NAMALWA (cell line): ENCODE measurements around the gene HTR6.

Experiments used
- DNase-seq: peaks from one replicate; pipeline ENCODE4 v3.0.0-alpha.2; 2015; ENCODE audit warnings: low spot score

Gene HTR6

DNA sequence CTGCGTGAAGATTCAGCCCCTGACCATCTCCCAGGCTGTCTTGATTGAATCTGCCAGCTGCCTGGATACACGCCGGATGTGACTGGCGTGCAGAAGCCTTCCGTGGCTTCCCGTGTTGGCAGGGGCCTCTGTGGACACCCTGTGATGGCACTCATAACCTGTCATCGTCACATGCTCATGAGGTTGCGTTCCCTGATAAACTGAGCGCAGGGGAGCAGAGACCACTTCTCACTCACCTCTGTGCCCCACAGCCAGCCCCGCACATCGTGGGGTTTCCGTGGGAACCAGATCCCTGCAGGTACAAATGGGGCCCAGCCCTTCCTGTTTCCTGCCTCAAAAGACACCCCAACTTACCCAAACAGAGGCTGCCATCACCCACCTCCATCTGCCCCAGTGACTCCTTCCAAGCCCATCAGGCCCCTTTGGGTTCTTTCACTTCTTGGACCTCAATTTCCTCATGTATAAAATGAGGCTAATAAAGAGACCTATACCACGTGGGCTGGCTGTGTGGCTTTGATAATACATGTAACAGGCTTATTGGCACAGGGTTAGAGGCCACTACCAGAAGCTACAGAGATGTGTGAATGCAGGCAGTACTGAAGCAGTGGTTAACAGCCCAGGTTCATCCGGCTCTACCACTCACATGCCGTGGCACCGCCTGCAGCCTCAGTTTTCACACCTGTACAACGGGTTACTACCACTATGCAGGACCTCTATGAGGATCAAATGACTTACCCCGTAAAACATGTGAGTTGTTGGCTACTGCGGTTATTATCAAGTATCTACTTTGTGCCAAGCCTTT, 23.6 kb downstream of the HTR6 start:
- DNase-seq: no peak

DNA sequence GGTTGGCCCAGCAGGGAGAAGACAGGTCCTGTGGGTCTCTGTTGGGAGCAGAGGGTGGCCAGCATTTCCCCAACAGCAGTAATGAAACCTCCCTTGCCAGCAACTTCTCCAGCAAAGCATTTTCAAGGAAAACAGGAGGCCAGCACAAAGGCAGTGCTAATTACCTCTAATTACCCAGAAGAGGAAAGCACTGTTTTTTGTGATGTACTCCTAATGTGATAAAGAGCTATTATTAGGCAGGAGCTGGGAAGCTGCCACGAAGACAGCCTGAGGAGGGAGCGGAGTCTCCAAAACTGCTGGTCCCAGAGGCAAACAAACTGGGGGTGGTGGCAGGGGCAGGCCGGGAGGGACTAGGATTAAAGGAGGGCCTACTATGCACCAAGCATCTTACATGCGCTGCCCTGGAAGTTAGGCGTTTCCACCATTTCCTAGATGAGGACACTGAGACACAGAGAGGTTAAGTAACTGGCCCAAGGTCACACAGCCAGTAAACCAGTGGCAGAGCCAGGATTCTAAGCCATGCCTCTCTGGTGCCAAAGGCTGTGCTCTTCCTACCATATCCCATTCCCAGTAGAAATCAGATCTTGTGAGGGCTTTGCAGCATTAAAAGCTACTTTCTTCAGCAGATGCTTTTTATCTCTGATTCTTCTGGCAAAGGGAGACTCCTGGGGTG, 24.5 kb downstream of the HTR6 start:
- DNase-seq: no peak

DNA sequence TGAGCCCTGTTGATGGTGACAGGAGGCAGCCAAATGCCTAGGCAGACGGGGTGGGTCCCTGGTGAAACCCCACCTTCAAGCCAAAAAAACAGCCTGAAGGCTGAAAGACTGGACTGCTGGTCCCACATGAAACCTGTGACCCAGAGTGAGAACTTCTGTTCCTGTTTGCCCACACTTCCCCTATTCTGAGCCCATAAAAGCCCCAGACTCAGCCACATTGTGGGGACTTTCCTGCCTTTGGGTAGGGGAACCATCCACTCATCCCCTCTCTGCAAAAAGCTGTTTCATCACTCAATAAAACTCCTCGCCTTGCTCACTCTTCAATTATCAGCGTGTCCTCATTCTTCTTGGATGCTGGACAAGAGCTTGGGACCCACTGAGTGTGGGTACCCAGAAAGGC, 25.2 kb downstream of the HTR6 start:
- no peak for DNase-seq

DNA sequence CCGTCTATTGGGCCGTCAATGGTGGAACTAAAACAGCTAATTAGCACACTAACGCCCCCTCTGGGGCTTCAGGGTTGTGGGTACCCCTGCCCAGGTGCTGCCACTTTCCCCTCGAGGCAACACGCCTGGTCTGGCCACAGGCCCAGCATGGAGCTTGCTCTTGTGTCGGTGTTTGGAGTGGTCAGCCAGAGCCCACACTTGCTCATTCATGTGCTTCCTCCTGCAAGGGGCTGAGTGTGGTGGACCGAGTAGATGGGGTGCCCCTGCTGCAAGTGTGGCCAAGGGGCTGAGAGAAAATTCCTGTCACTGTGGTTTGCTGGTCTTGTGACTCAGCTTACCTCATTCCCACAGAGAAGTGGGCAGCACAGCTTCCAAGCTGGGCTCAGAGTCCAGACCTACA, 25.7 kb downstream of the HTR6 start:
- no peak for DNase-seq

DNA sequence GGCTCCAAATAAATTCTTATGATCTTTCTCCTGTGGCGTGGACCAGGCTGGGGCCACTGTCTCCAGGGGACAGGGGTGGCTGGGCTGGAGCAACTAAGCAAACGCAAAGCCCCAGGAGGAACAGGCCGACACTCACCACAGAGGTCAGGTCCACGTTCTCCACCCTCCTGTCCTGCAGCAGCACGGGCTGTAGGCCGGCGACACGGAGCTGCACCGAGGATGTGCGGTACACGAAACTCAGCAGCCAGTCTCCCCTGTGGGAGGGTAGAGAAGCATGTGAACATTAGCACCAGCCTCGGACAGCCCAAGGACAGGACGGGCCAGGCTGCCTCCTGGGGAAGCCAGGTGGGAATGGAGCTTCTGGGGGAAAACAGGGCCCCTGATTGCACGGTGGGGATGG, 29.6 kb downstream of the HTR6 start:
- DNase-seq: no peak

DNA sequence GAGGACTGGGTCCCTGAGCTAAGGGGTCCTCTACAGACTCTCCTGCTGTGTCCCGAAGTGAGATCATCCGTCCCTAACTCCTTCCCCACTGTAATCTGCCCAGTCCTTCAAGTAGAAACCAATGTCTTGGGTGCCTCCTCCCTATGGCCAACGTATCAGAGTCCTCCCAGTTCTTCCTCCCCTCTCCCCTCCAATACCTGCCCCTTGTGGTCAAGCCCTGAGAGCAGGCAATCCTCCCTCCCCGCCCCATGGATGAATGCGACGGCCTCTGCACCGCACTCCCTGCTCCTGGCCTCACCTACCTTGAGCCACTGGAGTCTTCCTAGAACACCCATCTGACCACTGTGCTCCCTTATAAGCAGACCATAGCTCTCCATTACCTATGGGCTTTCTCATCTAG, 31.1 kb downstream of the HTR6 start:
- no peak for DNase-seq

DNA sequence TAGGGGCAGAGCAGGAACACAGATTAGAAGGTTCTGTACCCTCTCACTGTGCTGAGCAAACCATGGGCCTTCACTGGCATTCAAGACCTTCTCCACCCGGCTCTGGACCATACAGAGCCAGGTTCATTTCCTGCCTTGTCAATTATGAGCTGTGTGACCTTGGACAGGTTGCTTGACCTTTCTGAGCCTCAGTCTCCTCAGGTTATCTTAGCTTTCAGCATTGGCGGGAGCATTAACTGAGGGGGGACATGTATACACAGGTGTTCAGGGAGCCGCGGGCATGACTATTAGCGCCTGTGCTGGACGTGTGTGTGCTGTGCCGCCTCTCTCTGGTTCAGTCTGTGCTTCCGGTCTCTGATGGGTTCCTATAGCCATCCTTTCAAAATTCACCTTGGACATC, 32.1 kb downstream of the HTR6 start:
- no peak for DNase-seq

DNA sequence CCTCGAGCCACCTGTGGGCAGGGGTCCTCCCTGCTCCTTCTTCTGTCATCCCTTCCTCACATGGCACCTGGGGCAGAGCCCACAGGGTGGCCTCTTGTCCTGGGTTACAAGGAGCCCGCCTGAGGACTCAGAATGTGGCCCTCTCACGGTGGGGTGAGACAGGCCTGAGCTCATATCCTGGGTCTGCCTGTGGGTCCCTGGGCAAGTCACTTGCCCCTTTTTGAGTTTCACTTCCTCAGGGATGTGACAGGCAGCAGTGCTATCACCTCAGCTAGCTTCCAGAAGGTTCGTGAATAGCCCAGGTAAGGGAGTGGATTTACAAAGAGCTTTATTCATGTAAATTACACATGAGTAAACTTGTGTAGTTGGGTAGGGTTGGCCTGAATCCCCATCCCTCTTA, 33.5 kb downstream of the HTR6 start:
- peak; percentile 18 for DNase-seq

DNA sequence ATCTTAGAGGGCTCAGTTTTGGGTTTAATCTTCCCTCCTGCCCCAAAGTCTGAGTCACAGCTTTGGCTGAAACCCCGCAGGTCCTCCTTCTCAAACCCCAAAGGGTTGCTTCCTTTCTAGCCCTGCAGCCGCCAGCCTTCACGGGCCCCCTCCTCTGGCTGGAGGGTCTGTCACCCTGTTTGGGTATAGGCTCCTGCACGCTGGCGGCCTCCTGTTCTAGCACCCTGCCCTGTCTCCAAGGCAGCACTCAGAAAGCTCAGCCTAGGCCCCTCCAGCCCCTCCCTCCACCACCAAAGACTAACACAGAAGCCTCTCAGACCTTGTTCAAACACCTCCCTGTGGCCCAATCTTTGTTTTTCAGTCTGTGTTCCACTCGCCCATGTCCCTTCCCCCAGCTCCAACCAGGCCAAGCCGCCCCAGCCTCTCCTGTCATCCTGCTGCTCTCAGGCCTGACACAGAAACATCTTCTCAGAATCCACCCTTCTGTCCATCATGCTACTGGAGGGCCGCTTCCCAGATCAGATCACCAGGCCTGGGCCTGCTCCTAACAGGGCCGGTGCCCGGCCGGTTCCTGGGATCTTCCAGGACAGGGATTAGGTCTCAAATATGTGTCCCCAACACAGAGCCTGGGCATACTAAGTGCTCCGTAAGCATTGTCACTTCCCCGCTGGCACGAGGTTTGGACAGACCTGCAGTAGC, 35.6 kb downstream of the HTR6 start:
- DNase-seq: no peak

DNA sequence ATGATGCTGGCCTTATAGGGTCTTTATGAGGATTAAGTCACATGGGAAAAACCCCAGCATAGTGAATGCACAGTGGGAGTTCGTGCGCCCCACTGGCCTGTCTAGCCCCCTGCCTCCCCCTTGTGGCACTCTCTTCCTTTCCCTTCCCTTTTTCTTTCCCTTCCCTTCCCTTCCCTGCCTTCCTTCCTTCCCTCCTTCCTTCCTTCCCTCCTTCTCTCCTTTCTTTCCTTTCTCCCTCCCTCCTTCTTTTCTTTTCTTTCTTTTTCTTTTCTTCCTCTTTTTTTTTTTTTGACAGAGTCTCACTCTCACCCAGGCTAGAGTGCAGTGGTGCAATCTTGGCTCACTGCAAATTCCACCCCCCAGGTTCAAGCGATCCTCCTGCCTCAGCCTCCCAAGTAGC, 38.6 kb downstream of the HTR6 start:
- no peak for DNase-seq

DNA sequence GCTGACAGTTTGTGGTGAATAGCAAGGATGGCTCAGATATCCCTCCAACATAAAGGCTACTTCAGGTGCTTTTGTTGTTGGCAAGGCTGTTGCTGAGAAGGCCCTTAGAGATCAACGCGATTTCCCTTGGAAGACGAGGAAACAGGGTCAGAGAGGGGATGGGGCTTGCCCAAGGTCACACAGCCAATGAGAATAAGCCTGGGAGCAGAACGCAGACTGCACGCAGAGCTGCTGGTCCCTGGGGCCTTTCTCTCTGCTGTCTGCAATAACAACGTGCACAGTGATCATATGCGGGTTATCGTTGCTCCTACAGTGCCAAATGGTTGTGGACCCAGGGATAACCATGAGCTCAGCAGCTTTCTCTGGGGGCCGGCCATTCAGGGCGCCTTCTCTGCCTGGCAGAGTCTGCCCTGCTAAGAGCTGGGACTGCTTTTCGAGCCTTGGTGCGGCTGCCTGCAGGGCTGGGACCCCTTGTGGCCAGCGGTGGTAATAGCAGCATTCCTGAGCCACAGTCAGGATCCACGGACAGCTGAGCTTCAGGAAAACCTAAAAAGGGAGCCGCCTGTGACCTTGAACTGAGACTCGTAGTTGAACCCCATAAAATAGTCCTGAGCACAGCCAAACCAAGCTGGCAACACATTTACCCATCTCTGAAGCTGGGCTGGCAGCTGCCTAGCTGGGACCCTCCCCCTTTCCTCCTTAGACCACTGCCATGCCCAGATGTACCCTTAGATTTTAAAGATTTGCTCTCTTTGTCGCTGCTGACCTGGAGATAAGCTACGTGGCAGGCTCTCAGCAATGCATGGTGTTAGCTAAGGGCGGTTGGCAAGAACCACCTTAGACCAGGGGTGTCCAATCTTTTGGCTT, 39.8 kb downstream of the HTR6 start:
- peak; percentile 55 for DNase-seq

DNA sequence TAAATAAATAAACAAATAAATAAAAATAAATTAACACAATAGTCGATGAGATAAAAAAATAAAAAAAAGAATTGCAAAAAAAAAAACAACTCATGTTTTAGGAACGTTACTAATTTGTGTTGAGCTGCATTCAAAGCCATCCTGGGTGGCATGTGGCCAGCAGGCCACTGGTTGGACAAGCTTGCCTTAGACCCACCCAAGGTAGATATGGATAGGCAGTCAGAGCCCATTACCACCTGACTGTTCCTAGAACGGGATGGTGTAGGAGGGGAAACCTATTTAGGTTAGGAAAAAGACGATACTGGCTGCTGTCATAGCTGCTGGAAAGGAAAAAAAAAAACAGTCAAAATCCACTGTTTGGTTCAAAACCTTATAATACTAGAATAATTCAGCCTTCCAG, 40.8 kb downstream of the HTR6 start:
- DNase-seq: no peak

DNA sequence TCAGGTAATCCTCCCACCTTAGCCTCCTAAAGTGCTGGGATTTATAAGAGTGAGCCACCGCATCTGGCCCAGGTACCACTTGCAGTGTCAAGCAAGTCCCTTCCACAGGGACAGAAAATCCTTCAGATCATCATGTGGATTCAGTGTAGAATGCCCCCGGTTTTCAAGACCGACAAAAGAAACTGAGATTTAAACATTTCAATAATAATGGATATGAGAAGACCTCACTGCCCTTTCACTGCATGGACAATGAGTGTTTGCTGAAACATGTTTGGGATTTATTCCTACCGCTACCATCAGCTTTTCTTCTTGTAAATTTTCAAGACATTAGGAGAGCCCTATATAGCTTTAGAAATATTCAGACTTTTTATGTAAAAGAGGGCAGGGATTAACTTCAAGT, 41.5 kb downstream of the HTR6 start:
- no peak for DNase-seq

DNA sequence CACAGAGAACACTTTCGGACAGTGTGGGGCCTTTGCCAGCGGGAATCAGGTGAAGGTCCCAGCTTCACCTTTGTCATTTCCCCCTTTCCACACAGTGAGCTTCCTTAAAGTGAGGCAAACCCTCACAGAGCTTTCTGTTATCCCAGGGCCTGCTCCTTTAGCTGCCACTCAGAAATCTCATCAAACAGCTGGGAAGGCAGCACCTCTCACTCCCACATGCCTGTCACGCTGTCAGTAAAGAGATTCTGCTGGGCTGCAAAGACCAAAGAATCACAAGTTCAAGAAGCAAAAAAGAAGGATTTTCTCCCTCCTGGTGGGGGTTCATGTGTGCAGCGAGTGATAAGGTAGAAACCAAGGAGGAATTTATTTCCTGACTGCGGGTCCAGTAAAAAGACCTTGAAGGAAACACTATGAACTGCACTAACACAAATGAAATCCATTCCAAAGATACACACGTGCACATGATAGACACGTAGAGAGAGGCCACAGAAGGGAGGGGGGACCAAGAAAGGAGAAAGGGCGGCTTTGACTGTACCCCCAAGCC, 44.0 kb downstream of the HTR6 start:
- DNase-seq: no peak

DNA sequence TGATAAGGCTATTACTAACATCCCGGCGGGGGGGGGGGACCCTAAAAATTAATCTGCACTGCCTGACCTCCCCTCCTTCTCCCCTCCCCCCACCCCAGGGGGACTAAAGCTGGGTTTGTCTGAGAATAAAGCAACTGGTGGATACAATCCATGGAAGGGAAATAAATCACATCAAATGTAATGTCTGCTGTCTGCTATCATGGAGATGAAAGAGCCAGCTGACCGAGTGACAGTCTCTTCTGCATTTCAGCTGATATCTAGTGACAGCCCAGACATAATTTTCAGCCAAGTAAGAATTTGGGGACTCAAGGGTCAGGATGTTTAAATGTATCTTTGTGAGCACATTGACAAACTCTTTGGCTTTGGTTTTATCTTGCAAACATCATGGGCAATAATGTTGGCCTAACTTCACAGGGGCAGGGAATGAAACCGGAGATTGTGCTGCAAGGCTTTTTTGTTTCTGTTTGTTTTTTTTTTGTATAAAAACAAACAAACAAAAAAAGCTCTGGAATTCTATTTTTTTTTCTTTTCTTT, 44.7 kb downstream of the HTR6 start:
- no peak for DNase-seq

DNA sequence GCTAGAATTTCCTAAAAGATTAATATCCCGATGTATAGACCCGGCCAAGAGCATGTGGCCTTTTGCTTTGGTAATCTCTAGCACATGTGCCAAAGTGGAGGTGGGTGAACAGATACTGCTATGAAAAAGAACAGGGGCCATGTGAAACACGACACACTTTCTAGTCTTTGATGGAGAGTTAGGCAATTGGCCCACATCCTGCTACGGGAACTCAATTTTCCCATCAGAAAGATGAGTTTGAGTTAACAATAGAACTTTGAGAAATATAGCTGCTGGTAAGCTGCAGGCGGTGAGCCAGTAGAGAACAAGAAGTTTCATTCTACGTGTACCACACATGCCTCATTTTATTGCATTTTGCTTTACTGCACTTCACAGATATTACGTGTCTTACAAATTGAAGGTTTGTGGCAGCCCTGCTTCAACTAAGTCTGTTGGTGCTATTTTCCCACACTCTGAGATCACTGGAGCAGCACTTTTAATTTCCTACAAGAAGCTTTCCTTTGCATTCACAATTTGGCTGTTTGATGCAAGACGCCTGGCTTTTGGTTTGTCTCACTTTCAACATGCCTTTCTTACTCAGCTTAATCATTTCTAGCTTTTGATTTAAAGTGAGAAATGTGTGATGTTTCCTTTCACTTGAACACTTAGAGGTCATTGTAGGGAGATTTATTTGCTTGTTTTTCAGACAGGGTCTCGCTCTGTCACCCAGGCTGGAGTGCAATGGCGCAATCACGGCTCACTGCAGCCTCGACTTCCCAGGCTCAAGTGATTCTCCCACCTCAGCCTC, 46.3 kb downstream of the HTR6 start:
- DNase-seq: no peak

DNA sequence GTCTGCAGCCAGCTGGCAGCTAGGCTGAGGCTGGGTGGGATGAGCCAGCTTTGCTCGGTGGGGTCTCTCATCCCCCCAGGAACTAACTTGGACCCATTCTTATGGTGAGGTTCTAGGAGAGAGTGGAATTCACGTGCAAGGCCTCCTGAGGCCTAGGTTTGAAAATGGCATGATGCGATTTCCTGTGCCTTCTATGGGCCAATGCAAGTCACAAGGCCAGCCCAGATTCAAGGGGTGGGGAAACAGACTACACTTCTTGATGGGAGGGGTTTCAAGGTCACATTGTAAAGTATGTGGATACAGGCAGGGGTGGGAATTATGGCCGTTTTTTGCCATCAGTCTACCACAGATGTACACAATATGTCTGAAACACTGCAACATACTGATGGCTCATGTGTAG, 48.3 kb downstream of the HTR6 start:
- DNase-seq: no peak

DNA sequence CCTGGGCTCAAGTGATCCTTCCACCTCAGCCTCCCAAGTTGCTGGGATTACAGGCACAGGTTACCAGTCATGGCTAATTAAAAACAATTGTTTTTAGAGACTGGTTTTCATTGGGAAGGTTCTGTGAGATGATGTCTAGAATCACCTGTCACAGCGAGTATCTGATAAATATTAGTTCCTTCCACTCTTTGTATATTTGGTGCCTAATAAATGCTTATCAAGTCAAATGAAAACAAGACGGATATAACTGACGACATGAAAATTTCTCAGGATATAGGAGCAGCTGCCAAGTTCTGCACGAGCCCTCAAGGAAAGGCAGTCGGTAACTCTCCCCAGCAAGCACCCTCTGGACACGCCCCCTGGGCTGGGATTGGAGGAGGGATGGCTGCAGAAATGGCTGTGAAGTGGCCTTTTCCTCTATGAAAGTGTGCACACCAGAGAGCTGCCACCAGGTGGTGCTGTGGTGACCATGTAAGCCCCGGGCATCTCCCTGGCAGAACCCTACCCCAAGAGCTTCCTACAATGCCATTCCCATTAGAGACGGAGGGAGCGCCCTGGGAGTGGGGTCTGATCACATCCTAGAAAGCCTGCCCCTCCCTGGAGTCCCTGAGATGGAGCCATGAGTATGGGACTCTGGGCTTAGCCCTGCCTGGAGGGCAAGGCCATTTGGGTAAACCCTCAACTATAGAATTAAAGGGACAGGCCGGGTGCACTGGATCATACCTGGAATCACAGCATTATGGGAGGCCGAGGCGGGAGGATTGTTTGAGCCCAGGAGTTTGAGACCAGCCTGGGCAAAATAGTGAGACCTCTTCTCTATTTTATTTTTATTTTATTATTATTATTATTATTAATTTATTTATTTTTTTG, 50.9 kb downstream of the HTR6 start:
- DNase-seq: peak; percentile 94

DNA sequence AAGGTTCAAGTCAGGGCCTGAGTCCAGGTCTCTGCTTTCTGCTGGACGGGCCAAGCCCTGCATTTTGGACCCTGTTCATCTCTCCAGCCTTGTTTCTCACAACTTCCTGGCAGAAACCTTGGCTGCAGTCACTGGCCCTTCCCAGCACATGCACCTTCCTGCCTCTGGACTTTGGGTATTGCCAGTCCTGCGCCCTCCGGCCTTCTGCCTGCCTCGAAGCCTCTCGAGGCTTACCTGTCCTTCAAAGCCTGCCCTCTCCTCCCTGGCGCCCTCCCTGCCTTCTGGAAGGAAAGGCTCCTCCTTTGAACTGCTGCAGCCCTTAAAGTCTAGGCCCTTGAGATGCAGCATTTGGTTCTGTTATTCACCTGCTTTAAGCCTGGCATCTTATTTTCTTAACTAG, 52.8 kb downstream of the HTR6 start:
- DNase-seq: no peak

DNA sequence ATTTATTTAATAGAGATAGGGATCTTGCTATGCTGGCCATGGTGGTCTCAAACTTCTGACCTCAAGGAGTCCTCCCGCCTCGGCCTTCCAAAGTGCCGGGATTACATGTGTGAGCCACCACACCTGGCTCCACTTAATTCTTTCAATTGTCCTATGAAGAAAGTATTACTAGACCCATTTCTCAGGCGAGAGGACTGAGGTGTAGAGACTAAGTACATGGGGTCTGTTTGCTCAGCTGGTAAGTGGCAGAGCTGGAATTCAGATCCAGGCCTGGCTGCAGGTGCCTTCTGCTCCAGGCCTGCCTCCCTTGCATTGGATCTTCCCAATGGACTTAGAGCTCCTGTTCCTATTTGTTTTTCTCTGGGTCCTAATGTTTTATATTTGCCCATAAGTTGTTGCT, 55.5 kb downstream of the HTR6 start:
- no peak for DNase-seq
